ENCODE measurements around the gene CMIP. TPM values are rescaled to one million over a fixed set of nuclear protein-coding genes. Genes with fewer than 3 reads are reported as not detected.
A peak's percentile ranks its signal among the peaks of the same experiment; 100 is the strongest.

CMIP gene
- polyA plus RNA-seq, 3 donors, result 0.85 to 61.9 (median 0.93) TPM

GRCh38 chr16:81511371-81511770 is 66.8 kb downstream of the CMIP start:
- Histone ChIP-seq H3K4me3 (replicated peaks in 1 of 3; ENCODE audit: low read depth in 2 of 3, low read length in 3 of 3) (no peak overlapping the region), H4K20me1 (ENCODE audit: insufficient read depth, low read length) (peaks cover 100% of the 10 kb centered on the region), H3K27me3 (ENCODE audit: control insufficient read depth in 2 of 2, insufficient read depth in 2 of 2, low read length in 2 of 2) (no peaks in the 10 kb centered on the region), H3K79me2 (ENCODE audit: insufficient read depth, low read length) (peaks cover 100% of the 10 kb centered on the region), H3K9ac (ENCODE audit: insufficient read depth, low read length, poor library complexity, severe bottlenecking) (no peak overlapping the region), H3K27ac (ENCODE audit: low read depth in 1 of 2, low read length in 2 of 2) (no peak overlapping the region), H3K9me3 (replicated peaks in 1 of 2; ENCODE audit: control insufficient read depth in 1 of 2, insufficient read depth in 1 of 2, low read length in 2 of 2) (no peaks in the 10 kb centered on the region), H3K4me1 (ENCODE audit: control insufficient read depth in 1 of 2, insufficient read depth in 2 of 2, low read length in 2 of 2) (peaks cover 36 to 48% of the 10 kb centered on the region in 2 donors), H3K36me3 (replicated peaks in 1 of 2; ENCODE audit: control insufficient read depth in 1 of 2, insufficient read depth in 2 of 2, low read length in 2 of 2) (peaks cover 6 to 31% of the 10 kb centered on the region in 2 donors), H3K4me2 (replicated peaks; ENCODE audit: extremely low read depth, low read length, poor library complexity, severe bottlenecking) (no peak overlapping the region), H2AFZ (ENCODE audit: insufficient read depth, low read depth, low read length, poor library complexity, severe bottlenecking) (no peak overlapping the region)
- no peak for DNase-seq
- Mint-ChIP-seq H3K9me3 (peaks cover 0 to 2% (median 0%) of the 10 kb centered on the region in 7 donors), H3K4me1 (peaks cover 65% of the 10 kb centered on the region), H3K27me3 (ENCODE audit: low read depth in 3 of 3) (peaks cover 0 to 2% (median 1%) of the 10 kb centered on the region in 3 donors), H3K36me3 (peaks cover 23 to 41% of the 10 kb centered on the region in 2 donors), H3K4me3 (no peak overlapping the region), H3K27ac (peak overlapping the region in 2 of 7 donors; percentile 8 to 73)
- TF ChIP-seq CTCF (IDR thresholded peaks at IDR 0.05), result no peak
- intact Hi-C loops (cut with micrococcal nuclease), result loop anchor here in 1 of 2 donors (5.0 kb wide), 1 partner anchor 36 kb away; no protein-coding TSS in a partner anchor
- WGBS (ENCODE audit: insufficient coverage), result no CpG with 5 or more reads among the region's 5 CpGs

GRCh38 chr16:81513204-81514040 is 68.8 kb downstream of the CMIP start:
- Histone ChIP-seq H2AFZ (ENCODE audit: insufficient read depth, low read depth, low read length, poor library complexity, severe bottlenecking) (no peak overlapping the region), H3K79me2 (ENCODE audit: insufficient read depth, low read length) (peaks cover 100% of the 10 kb centered on the region), H3K27ac (ENCODE audit: low read depth in 1 of 2, low read length in 2 of 2) (peak overlapping the region; percentile 10 to 53), H4K20me1 (ENCODE audit: insufficient read depth, low read length) (peaks cover 100% of the 10 kb centered on the region), H3K4me1 (ENCODE audit: control insufficient read depth in 1 of 2, insufficient read depth in 2 of 2, low read length in 2 of 2) (peaks cover 22 to 39% of the 10 kb centered on the region in 2 donors), H3K9ac (ENCODE audit: insufficient read depth, low read length, poor library complexity, severe bottlenecking) (no peak overlapping the region), H3K4me3 (replicated peaks in 1 of 3; ENCODE audit: low read depth in 2 of 3, low read length in 3 of 3) (peak overlapping the region in 1 of 3 experiments; percentile 22), H3K27me3 (ENCODE audit: control insufficient read depth in 2 of 2, insufficient read depth in 2 of 2, low read length in 2 of 2) (no peaks in the 10 kb centered on the region), H3K4me2 (replicated peaks; ENCODE audit: extremely low read depth, low read length, poor library complexity, severe bottlenecking) (peak overlapping the region; percentile 46), H3K9me3 (replicated peaks in 1 of 2; ENCODE audit: control insufficient read depth in 1 of 2, insufficient read depth in 1 of 2, low read length in 2 of 2) (no peaks in the 10 kb centered on the region), H3K36me3 (replicated peaks in 1 of 2; ENCODE audit: control insufficient read depth in 1 of 2, insufficient read depth in 2 of 2, low read length in 2 of 2) (peaks cover 20 to 52% of the 10 kb centered on the region in 2 donors)
- WGBS (ENCODE audit: insufficient coverage), result 48% methylated on average over 18 of the region's 21 CpGs
- H3K4me3 Mint-ChIP-seq, result peak overlapping the region; percentile 16 to 72
- peak overlapping the region in 6 of 7 donors; percentile 1 to 84 (median 70) for H3K27ac Mint-ChIP-seq
- peaks cover 51% of the 10 kb centered on the region for H3K4me1 Mint-ChIP-seq
- TF ChIP-seq CTCF (IDR thresholded peaks at IDR 0.05), result no peak
- H3K27me3 Mint-ChIP-seq (ENCODE audit: low read depth in 3 of 3), result peaks cover 0 to 3% (median 2%) of the 10 kb centered on the region in 3 donors
- peaks cover 38 to 54% of the 10 kb centered on the region in 2 donors for H3K36me3 Mint-ChIP-seq
- intact Hi-C loops (cut with micrococcal nuclease), result loop anchor here in 1 of 2 donors (5.0 kb wide), 1 partner anchor 34 kb away; no protein-coding TSS in a partner anchor
- H3K9me3 Mint-ChIP-seq, result peaks cover 0 to 2% (median 0%) of the 10 kb centered on the region in 7 donors
- no peak for DNase-seq

Measured in CD14-positive monocyte (primary cell).